ENCODE results near the gene CANT1. TPM values are rescaled to one million over a fixed set of nuclear protein-coding genes. Genes with fewer than 3 reads are reported as not detected.

The CANT1 gene
- total RNA-seq, 1 experiment from 2014 or later: 97.1 TPM

GRCh38 chr17:79027274-79027924 is 17.8 kb upstream of the CANT1 start (continued):
- TF ChIP-seq ELF1 (IDR thresholded peaks at IDR 0.05; ENCODE audit: borderline replicate concordance, low read depth): no peak

- Histone ChIP-seq H3K9me2 (ENCODE audit: insufficient read depth) (no peaks in the 10 kb centered on the region), H3K9ac (ENCODE audit: low read length) (peak overlapping the region; percentile 53), H2AFZ (ENCODE audit: low read depth, low read length, poor library complexity, severe bottlenecking) (peak overlapping the region; percentile 33), H3K9me3 (ENCODE audit: control insufficient read depth in 1 of 2, insufficient read depth in 1 of 2, low read depth in 1 of 2, low read length in 2 of 2) (no peaks in the 10 kb centered on the region), H3K4me3 (replicated peaks in 1 of 2; ENCODE audit: low read depth in 1 of 2, low read length in 2 of 2) (peak overlapping the region; percentile 30 to 56), H3K4me1 (ENCODE audit: control insufficient read depth in 1 of 2, insufficient read depth in 2 of 2, low read length in 2 of 2) (peaks cover 45 to 59% of the 10 kb centered on the region in 2 experiments), H3K27me3 (ENCODE audit: insufficient read depth, low read length) (no peaks in the 10 kb centered on the region), H4K20me1 (ENCODE audit: insufficient read depth) (no peaks in the 10 kb centered on the region), H3K4me2 (ENCODE audit: low read length) (peak overlapping the region; percentile 92), H3K79me2 (ENCODE audit: insufficient read depth, low read length) (no peaks in the 10 kb centered on the region), H3K36me3 (ENCODE audit: control insufficient read depth in 1 of 2, insufficient read depth in 2 of 2, low read length in 2 of 2) (no peaks in the 10 kb centered on the region), H3K27ac (ENCODE audit: low read depth, low read length) (peak overlapping the region; percentile 65)
- DNase-seq (ENCODE audit: low read depth, low spot score) (peak; percentile 61), ATAC-seq (peak; percentile 66)
- intact Hi-C loops (cut with micrococcal nuclease): loop anchor here (2.0 kb wide), 1 partner anchor 16 kb away; no protein-coding TSS in a partner anchor
- ChIA-PET RAD21 (ENCODE audit: low non-redundant PET in 1 of 2, low total read pairs in 2 of 2, uncharacterized antibody in 2 of 2, unreplicated experiment in 2 of 2) (no interaction called here), CTCF (interaction anchor here (0.7 to 5.0 kb wide), 9 partner anchors 10 to 367 kb away, joined by 3 to 44 read pairs (median 4); partner anchors contain the start of genes CANT1 and ENGASE), POLR2A (interaction anchor here (0.6 to 2.0 kb wide), 6 partner anchors 9 to 632 kb away, joined by 3 to 8 read pairs (median 4); partner anchors contain the start of genes CANT1 and ENGASE)
- BruUV-seq (replicated peaks): no TSS peak
- TF ChIP-seq TCF7L2 (IDR thresholded peaks at IDR 0.05; ENCODE audit: borderline replicate concordance, extremely low read depth, insufficient read depth, insufficient read length) (peak; percentile 88), SP1 (IDR thresholded peaks at IDR 0.05; ENCODE audit: low read depth) (peak; percentile 86), EZH2 (IDR thresholded peaks at IDR 0.05) (no peak), REST (IDR thresholded peaks at IDR 0.05; ENCODE audit: low read depth) (no peak), MAX (IDR thresholded peaks at IDR 0.05) (peak; percentile 83; the same call in 1 of the 2 replicates), CTCF (IDR thresholded peaks at IDR 0.05 in 2 of 3, conservative IDR thresholded peaks at IDR 0.05 in 1 of 3; ENCODE audit: borderline replicate concordance in 1 of 3, insufficient read depth in 1 of 3, low read depth in 2 of 3, low read length in 2 of 3) (0 out of 6 replicates have a peak, but pooled peaks of 1 of the 3 experiments have one; percentile 8), JUND (IDR thresholded peaks at IDR 0.05) (peak; percentile 96), FOSL1 (IDR thresholded peaks at IDR 0.05; ENCODE audit: low read depth) (peak; percentile 93)
These were observed 17.1 kb upstream of the CANT1 start for GRCh38 chr17:79026376-79027273.

Measured in HCT116 (cell line).